Tibial nerve (tissue), 4 donors: Measurements from ENCODE around the gene LLPH. TPM values are rescaled to one million over a fixed set of nuclear protein-coding genes. Genes with fewer than 3 reads are reported as not detected.
A peak's percentile ranks its signal among the peaks of the same experiment; 100 is the strongest.
"Not testable (repeated sequence)": the region's sequence is repeated elsewhere in the genome, so short reads cannot be mapped to it uniquely, and the experiment has no call there.

ENCODE experiments used
- DNase-seq, 2 donors: peaks; one replicate each; pipeline ENCODE4 v3.0.0-alpha.2; 2019; ENCODE audit warnings: low spot score in 2 of 2
- H3K27ac ChIP-seq, 4 donors: fragments of 200-600 bp; sonication (generic) in 3 of 4; one replicate each; pipeline ENCODE4 v1.5.1; 2017 to 2019; ENCODE audit warnings: mild to moderate bottlenecking in 1 of 4
- H3K27me3 ChIP-seq, 2 donors: fragments of 200-600 bp; sonication (generic) in 1 of 2; one replicate each; pipeline versions ENCODE4 v1.5.1 to v1.6.0; 2017 to 2019
- H3K36me3 ChIP-seq, 3 donors: fragments of 200-600 bp; sonication (generic); one replicate each; pipeline ENCODE4 v1.5.1; 2018 to 2019
- H3K4me1 ChIP-seq, 4 donors: fragments of 200-600 bp; sonication (generic) in 3 of 4; one replicate each; pipeline ENCODE4 v1.5.1; 2017 to 2019
- H3K4me3 ChIP-seq, 4 donors: fragments of 200-600 bp; sonication (generic) in 3 of 4; one replicate each; pipeline ENCODE4 v1.5.1; 2017 to 2019; ENCODE audit warnings: mild to moderate bottlenecking in 1 of 4, moderate library complexity in 1 of 4
- H3K9me3 ChIP-seq, 4 donors: fragments of 200-600 bp; sonication (generic) in 3 of 4; one replicate each; pipeline ENCODE4 v1.5.1; 2017 to 2019
- EP300 ChIP-seq, 2 donors: sonication (generic); formaldehyde crosslinking; IDR thresholded peaks; one replicate each; pipeline ENCODE4 v1.6.1; 2017; ENCODE audit warnings: antibody characterized with exemption in 2 of 2, mild to moderate bottlenecking in 1 of 2
- POLR2A ChIP-seq, 2 donors: fragments of 450-650 bp; IDR thresholded peaks; one replicate each; pipeline ENCODE4 v1.6.1; 2017; ENCODE audit warnings: antibody characterized with exemption in 2 of 2, mild to moderate bottlenecking in 2 of 2, moderate library complexity in 2 of 2
- WGBS, 2 donors: methylation state at CpG; one replicate each; pipeline ENCODE4 v1.1.5; 2018; 5-methylcytosine and 5-hydroxymethylcytosine counted together
- total RNA-seq, 4 donors: library from RNA; depleted of rRNA; stranded (reverse); fragments of >200 nt; gene quantifications; one replicate each; pipeline ENCODE4 v1.1.0, GENCODE V29; 2016
- TF ChIP-seq, protein P1 (sequence below), 5 experiments: fragments of 200-600 bp in 3 of 5; fragments of 450-650 bp in 2 of 5; sonication (generic) in 3 of 5; IDR thresholded peaks; one replicate each; pipeline ENCODE4 v1.5.1; 2016 to 2019; ENCODE audit warnings: antibody characterized with exemption in 5 of 5, mild to moderate bottlenecking in 3 of 5, moderate library complexity in 2 of 5

LLPH gene
- 1 to 10 TPM; 4.1 to 4.8 (median 4.4) TPM for total RNA-seq

GRCh38 chr12:66130267-66131066 is at the start of gene LLPH:
LLPH (minus strand) TSS chr12:66130750; CDS start chr12:66129106, 1,644 bp downstream.
- peaks cover 0 to 32% (median 5%) of the 10 kb centered on the region in 3 donors for H3K36me3 ChIP-seq
- peak within 1 kb of the TSS; percentile 28 to 81 (median 70) for H3K27ac ChIP-seq
- no peaks in the 10 kb centered on the region for H3K27me3 ChIP-seq
- TF ChIP-seq EP300 (IDR thresholded peaks at IDR 0.05) (peak; percentile 55 to 93), POLR2A (IDR thresholded peaks at IDR 0.05) (peak in 1 of 2 donors; percentile 33)
- TF ChIP-seq, protein P1, sequence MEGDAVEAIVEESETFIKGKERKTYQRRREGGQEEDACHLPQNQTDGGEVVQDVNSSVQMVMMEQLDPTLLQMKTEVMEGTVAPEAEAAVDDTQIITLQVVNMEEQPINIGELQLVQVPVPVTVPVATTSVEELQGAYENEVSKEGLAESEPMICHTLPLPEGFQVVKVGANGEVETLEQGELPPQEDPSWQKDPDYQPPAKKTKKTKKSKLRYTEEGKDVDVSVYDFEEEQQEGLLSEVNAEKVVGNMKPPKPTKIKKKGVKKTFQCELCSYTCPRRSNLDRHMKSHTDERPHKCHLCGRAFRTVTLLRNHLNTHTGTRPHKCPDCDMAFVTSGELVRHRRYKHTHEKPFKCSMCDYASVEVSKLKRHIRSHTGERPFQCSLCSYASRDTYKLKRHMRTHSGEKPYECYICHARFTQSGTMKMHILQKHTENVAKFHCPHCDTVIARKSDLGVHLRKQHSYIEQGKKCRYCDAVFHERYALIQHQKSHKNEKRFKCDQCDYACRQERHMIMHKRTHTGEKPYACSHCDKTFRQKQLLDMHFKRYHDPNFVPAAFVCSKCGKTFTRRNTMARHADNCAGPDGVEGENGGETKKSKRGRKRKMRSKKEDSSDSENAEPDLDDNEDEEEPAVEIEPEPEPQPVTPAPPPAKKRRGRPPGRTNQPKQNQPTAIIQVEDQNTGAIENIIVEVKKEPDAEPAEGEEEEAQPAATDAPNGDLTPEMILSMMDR (IDR thresholded peaks at IDR 0.05), result peak in 1 of 5 experiments; percentile 24
- no peaks in the 10 kb centered on the region for H3K9me3 ChIP-seq
- peaks cover 0 to 41% (median 14%) of the 10 kb centered on the region in 4 donors for H3K4me1 ChIP-seq
- DNase-seq, result peak; percentile 72 to 73
- 1% methylated on average over 28 of the region's 49 CpGs for WGBS, 2 donors
- peak within 1 kb of the TSS; percentile 73 to 94 (median 86) for H3K4me3 ChIP-seq

- H3K9me3 ChIP-seq, result no peaks in the 10 kb centered on the region
- DNase-seq, result no peak
- peaks cover 0 to 4% (median 0%) of the 10 kb centered on the region in 4 donors for H3K4me1 ChIP-seq
- no peaks in the 10 kb centered on the region for H3K36me3 ChIP-seq
- H3K4me3 ChIP-seq, result no peak overlapping the region
- no peak for TF ChIP-seq POLR2A (IDR thresholded peaks at IDR 0.05)
- TF ChIP-seq, protein P1 (IDR thresholded peaks at IDR 0.05), result no peak
- no peak for TF ChIP-seq EP300 (IDR thresholded peaks at IDR 0.05)
- H3K27ac ChIP-seq, result no peak overlapping the region
- peaks cover 0 to under 1% of the 10 kb centered on the region in 2 donors for H3K27me3 ChIP-seq
- 66 to 69% methylated on average over 1 of the region's 1 CpG for WGBS, 2 donors
These were observed 45.8 kb upstream of the LLPH start for GRCh38 chr12:66176105-66176900.

- not testable (repeated sequence) for H3K27me3 ChIP-seq, DNase-seq, H3K4me1 ChIP-seq, H3K27ac ChIP-seq, H3K4me3 ChIP-seq, H3K9me3 ChIP-seq, H3K36me3 ChIP-seq
- WGBS, 2 donors, result 93 to 94% methylated on average over 45 to 46 of the region's 54 CpGs
These were observed 44.1 kb upstream of the LLPH start for GRCh38 chr12:66174391-66175325.

DNA sequence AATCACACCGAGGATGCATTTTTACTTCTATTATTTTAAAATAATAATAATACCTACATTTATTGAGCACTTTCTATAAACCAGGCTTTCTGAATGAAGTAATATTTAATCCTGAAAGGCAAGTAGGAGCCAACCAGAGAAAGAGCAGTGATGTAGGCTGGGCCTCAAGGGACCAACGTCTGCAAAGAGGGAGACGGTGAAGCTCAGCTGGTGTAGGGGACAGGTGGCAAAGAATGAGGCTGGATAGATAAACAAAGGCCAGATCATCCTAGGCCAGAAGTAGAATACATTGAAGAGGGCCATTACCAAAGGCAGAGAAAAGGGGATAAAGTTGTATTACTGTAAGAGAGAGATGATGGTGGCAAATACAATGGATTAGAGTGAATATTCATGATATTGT is 40.1 kb upstream of the LLPH start:
- H3K4me1 ChIP-seq, result peaks cover 0 to 27% (median 15%) of the 10 kb centered on the region in 4 donors
- H3K36me3 ChIP-seq, result peaks cover 0 to 5% (median 0%) of the 10 kb centered on the region in 3 donors
- H3K9me3 ChIP-seq, result no peaks in the 10 kb centered on the region
- peak overlapping the region in 3 of 4 donors; percentile 98 to 100 (median 99) for H3K27ac ChIP-seq
- H3K4me3 ChIP-seq, result peak overlapping the region in 3 of 4 donors; percentile 76 to 89 (median 79)
- 94% methylated on average over 3 of the region's 3 CpGs for WGBS, 2 donors
- TF ChIP-seq POLR2A (IDR thresholded peaks at IDR 0.05) (no peak), EP300 (IDR thresholded peaks at IDR 0.05) (no peak)
- TF ChIP-seq, protein P1 (IDR thresholded peaks at IDR 0.05), result no peak
- no peak for DNase-seq
- no peaks in the 10 kb centered on the region for H3K27me3 ChIP-seq
